Stimulated activated CD4-positive, alpha-beta T cell treated with anti-CD3 and anti-CD28 coated beads, Interleukin-1b, Interleukin-23, amount 100 ng/mL, for 24 hours (primary cell): ENCODE measurements around the gene ZNF219.

Source experiments
- DNase-seq, 4 experiments: peaks; one replicate each; pipeline ENCODE4 v3.0.0-alpha.2; 2020; ENCODE audit warnings: low read depth in 4 of 4, low spot score in 1 of 4

The ZNF219 gene

DNA sequence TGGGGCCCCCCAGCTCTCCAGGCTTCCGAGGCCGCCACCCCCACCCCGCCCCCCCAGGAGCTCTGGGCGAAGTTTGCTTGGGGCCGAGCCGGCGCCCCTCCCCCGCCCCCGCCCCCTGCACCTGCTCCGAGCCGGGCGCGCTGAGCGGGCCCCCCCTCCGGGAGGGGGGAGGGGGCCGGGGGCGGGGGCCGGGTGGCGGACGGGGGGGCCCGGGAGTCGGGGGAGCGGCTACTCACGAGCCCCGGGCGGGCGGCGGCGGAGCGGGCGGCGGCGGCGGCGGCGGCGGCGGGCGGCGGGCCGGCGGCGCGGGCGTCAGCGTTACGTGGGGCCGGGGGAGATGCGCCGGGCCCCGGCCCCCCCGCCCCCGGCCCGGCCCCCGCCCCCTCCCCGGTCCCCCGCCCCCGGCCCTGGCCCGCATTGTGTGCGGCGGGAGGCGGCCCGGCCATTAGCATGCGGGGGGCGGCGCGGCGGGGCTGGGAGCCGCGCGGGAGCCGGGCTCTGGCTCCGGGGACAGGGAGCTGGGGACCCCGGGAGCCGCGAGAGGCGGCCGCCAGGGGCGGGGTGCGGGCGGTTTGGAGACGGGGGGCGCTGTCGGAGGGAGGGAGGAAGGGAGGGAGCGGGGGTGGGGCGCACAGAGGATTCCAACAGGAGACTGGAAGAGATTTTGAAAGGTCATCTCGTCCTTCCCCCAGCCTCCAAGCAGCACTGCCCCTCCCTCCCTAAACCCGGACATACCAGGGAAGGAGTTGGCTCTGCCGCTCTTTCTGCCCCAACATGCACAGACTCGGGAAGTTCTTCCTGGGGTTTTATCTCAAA lies at the start of gene ZNF219:
Gene ZNF219 (minus strand): TSS at position 580 of the 816 bp plus-strand sequence. CDS start 5,064 bp downstream, outside the sequence.
- no peak for DNase-seq

DNA sequence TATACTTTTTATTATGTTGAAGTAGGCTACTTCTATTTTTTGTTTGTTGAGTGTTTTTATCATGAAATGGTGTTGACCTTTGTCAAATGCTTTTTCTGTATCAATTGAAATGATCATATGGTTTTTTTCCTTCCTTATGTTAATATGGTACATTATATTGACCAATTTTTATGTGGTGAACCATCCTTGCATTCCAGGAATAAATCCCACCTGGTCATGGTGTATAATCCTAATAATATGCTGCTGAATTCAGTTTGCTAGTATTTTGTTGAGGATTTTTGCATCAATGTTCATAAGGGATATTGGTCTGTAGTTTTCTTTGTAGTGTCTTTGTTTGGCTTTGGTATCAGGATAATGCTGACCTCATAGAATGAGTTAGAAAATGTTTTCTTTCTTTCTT lies 47.0 kb upstream of the ZNF219 start:
- DNase-seq, result no peak

DNA sequence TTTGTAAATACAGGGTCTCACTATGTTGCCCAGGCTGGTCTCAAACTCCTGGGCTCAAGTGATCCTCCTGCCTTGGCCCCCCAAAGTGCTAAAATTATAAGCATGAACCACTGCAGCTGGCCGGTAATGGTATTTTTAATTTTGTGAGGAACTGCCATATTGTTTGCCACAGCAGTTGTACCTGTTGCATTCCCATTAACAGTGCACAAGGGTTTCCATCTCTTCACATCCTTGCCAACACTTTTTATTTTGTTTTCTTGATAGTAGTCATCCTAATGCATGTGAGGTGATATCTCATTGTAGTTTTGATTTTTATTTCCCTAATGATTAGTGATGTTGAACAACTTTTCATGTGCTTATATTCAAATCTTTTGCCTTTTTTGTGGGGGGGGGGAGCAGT lies 43.9 kb upstream of the ZNF219 start:
- DNase-seq, result no peak

DNA sequence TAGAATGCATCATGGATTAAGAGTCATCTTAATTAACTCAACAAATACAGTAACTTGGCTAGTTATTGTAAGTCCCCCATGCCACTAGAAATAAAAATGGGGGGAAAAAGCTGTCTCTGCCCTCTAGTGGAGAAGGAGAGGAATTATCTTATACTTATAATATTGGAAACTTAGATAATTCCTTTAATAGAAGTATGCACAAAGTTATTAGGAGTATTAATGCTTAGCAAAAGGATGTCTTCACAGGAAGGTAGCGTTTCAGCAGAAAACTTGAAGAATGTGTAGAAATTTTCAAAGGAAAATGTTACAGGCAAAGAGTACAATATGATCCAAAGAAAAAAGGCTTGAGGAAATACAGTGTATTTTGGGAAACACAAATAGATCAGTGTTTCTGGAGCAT lies 37.6 kb upstream of the ZNF219 start:
- no peak for DNase-seq

DNA sequence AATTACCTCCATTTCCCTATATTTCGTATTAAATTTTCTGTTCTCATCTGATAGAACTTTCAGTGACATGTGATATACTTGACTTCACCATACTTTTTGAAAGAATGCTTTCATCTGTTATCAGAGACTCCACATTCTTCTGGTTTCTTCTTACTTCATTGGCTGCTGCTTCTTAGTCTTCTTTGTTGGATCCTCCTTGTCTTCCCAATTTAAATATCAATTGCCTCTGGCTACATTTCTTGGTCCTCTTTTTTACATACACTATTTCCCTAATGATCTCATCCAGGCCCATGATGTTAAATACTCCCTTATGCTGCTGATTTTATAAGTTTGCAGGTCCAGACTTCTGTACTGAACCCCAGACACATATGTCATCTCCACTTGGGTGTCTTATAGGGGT lies 35.4 kb upstream of the ZNF219 start:
- DNase-seq, result no peak

DNA sequence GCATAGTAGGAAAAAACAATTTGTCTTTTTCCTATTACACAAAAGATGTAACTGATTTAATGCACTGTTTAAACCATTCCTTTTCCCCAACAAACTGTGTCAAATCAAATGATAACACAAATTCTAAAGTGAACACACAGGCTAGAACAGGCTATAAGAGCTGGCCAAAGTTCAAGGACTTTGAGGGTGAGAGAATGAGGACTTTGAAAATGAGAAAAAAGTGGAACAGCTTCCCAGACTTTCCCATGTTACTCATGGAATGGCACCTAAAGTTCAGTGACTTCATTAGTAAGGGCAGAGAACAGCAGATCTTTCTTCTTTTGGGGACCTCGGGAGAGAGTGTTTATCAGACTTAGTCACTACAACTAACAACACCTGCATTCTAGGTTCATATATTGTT lies 25.0 kb upstream of the ZNF219 start:
- no peak for DNase-seq

DNA sequence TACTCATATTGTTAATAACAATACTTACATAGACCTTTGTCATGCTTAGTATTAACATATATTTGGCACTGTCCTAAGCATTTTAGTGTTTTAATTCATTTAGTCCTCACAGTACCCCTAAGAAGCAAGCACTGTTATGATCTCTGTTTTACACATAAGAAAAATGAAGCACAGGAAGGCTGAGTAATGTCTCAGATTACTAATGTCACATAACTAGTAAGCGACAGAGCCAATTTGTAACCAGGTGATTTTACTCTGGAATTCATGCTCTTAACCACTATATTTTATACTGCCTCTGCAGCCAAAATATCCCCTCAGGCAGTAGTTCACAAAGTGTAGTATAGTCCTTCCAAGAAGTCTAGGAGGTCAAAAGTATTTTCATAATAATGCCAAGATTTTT lies 22.7 kb upstream of the ZNF219 start:
- DNase-seq, result no peak

DNA sequence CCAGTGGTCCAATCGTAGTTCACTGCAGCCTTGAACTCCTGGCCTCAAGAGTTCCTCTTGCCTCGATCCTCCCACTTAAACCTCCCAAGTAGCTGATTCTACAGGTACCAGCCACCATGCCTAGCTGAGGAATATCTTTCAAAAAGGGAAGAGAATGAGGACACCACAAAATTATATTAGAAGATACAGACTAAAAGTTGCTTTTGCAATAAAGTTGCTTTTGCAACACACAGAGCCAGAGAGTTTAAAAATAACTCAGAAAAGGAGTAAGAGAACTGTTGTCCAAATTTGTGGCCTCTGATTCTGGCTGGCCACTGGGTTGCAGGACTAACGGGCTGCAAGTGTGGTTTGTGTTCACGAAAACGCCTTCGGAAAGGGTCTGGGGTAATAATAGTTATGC lies 22.2 kb upstream of the ZNF219 start:
- no peak for DNase-seq

DNA sequence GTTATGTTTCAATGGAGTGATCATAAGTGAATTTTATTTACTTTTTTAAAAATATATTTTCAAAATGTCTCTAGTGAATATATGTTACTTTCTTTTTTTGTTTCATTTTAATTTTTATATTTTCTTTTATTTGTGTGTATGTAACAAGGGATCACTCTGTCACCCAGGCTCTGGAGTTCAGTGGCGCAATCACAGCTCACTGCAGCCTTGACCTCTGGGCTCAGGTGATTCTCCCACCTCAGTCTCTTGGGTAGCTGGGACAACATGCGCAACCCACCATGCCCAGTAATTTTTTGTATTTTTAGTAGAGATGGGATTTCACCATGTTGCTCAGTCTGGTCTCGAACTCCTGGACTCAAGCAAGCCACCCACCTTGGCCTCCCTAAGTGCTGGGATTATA lies 20.5 kb upstream of the ZNF219 start:
- DNase-seq, result no peak

DNA sequence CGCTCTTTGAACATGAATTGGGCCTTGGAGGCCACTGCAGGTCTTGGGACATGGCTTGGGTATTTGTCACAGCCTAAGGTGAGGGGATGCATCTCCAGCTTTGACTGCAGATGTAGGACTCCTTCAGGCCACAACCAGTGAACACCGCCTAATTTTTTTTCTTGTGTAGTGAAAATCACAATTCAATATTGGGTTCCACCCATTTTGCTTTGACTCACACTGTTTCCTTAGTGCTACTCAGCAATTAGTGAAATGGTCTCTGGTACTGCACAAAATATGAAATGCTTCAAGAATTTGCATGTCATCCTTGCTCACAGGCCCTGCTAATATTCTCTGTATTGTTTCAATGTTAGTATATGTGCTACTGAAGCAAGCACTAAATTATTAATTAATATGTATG lies 14.9 kb upstream of the ZNF219 start:
- DNase-seq, result no peak

DNA sequence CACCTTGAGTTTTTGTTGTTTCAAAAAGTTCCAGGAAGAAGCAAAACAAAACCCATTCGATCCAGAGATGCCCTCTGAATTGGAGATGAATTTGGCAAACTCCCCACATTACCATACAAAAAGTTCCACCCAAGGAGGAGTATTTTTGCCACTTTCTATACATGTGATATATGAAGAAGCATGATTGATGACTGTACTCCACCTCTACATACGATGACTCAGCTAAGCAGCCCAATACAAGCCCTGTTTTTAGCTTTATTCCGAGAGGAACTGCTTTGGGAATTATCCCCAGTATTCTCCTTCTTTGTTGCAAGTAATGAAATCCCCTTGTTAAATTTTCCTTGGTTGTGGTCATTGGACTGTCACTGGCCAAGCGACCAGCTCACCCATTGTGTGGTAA lies 13.8 kb upstream of the ZNF219 start:
- no peak for DNase-seq

DNA sequence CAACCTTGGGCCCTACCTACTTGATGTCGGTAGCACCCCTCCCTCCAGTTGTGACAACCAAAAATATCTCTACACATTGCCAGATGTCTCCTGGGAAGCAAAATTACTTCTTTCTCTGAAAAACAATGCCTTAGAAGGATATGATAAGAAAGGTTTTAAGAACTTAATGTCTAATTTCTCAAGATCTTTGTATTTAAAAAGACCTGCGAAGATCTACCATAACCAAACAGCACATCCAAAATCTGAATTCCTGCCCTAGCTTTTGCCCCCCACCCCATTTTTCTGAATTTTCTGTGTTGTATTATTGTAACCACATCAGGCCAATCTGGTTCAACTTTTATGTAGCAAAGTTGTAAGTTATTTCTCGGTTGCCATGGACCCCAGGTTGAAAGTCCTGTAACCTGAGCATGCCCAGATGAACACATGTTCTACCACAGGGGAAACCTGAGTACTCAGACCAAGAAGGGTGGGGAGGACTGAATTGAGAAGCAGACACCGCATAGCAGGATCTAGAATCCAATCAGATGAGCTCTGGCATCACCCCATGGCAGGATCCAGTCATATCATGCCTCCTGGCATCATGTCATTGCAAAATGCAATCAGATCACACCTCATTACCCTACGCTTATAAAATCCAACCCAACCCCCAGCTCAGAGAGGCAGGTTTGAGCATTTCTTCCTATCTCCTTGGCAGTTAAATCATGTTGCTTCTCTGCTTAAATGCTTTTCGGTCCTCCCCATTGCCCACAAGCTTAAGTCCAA lies 11.1 kb upstream of the ZNF219 start:
- DNase-seq, result no peak

DNA sequence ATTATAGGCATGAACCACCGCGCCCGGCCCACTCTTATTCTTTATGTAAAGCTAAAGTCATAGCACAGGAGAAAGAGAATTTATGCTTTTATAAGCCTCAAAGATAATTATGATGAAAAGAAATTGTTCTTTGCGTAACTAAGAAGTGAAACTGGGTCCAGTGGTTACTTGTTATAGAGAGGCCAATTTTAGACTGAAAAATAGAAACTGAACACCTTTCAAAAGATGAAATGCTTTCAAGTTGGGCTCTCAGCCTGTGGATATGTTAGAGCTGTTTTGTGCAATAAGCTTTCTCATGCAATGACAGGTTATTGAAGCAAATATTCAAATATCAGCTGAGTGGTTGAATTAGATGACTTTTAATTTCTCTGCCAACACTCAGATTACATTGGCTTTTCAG lies 10.3 kb upstream of the ZNF219 start:
- DNase-seq, result no peak

DNA sequence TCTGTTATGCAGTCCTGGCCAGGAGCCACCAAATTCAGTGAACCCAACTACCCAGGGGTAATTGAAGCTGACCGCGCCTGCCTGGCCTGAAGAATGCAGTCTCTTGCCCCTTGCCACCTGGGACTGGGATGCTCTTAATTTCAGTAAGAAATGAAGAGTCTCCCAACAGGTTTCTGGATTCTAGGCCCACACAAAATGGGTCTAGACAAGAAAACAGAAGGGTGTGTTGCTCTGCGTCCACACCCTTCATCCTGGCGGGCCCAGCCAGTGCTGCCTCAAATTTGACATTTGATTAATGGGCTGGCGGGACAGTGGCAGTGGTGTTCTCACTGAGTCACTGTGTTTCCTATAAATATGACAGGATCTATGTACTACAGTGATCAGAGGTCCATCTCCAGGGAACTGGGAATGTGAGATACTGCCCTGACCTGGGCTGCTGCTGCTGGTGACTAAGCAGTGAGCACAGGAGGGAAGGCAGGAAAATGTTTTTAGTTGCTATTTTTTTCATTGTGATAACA lies 8.9 kb upstream of the ZNF219 start:
- no peak for DNase-seq

DNA sequence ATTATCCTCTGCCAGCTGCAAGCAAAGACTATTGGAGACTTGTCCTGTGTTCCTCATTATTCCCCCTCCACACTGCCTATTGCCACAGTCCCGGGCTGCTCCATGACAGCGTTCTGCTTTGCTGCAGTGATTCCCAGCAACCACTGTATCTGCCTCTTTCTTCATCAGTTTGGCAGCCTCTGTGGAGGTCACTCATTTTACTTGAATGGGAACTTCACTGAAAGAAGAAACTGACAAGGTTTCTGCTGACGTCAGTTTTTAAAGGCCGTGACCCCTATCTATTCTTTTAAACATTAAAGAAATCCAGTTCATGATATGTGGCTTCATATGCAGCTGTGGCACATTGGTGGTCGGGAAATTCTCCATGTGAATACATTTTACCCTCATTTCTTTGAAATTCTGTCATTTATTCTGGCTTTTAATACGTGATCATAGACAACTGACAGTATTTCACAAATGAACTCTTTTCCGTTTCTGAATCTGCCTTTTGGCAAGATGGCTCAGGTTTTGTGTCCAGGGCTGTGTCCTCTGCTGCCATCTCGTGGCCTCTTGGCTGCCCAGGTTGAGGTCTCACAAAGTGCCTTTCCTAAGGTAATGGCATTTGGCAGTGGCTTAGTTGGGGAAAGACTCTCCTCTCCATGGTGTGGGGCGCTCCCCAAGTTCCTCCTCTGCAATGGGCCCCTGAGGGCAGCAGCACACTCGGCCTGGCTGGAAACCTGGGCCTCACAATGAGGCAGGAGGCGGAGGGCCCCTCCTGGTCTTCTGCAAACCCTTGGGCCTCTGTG lies 8.2 kb upstream of the ZNF219 start:
- DNase-seq, result peak in 3 of 4 experiments; percentile 52 to 67 (median 58)

DNA sequence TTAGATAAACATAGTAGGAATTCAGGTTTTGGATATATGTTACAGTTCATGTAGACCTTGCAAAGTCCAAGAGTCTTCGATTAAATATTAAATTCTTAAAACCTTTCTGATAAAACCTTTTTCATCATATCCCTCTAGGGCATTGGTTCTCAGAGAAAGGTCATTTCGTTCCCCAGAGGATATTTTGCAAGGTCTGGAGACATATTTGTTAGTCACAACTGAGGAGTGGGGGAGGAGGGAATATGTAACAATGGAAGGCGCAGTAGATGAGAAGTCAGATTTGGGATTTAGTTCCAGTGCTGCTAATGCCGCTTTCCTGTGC lies 7.7 kb upstream of the ZNF219 start:
- no peak for DNase-seq

DNA sequence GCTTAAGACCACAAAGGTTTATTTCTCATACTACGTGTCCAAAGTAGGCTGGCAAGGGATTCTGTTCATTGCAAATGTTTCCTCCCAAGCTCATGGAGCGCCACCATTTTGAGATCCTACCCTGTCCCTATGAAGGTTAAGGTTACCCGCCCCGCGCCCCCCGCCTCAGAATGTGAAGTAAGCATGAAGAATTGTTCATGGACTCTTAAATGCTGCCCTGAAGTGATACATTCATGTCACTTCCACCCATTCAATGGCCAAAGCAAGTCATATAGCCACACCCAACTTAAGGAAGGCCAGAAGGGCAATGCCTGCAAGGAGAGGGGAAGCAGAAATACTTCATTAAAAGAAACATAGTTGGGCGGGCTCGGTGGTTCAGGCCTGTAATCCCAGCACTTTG lies 6.6 kb upstream of the ZNF219 start:
- DNase-seq, result no peak

DNA sequence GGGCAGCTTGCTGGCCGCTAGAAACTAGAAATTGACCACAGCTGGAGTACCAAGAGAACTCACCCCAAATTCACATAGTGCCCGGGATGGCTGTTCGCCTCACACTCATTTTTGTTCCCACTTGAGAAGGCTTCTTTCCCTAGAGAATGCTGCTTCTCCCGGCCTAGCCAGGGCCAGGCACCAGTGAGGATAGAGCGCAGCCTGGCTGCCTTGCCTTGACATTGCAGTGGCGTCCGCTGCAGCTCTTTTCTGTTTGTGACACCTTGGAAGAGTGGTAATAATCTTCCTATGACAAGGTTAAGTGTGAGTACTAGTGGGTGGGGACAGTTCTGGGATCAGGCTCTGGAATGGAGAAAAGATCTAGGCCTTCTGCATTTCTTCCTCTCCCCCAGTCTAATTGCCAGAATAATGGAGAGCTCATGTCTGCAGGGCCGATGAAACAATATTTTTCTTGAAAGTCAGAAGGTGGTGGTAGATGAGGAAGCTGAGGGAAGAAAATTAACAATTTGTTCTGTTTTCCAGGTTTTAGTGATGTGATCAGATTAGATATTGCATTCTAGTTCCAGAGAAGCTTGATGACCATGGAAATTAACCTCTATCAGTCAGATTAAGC lies 6.1 kb upstream of the ZNF219 start:
- DNase-seq, result peak in 2 of 4 experiments; percentile 48 to 52

DNA sequence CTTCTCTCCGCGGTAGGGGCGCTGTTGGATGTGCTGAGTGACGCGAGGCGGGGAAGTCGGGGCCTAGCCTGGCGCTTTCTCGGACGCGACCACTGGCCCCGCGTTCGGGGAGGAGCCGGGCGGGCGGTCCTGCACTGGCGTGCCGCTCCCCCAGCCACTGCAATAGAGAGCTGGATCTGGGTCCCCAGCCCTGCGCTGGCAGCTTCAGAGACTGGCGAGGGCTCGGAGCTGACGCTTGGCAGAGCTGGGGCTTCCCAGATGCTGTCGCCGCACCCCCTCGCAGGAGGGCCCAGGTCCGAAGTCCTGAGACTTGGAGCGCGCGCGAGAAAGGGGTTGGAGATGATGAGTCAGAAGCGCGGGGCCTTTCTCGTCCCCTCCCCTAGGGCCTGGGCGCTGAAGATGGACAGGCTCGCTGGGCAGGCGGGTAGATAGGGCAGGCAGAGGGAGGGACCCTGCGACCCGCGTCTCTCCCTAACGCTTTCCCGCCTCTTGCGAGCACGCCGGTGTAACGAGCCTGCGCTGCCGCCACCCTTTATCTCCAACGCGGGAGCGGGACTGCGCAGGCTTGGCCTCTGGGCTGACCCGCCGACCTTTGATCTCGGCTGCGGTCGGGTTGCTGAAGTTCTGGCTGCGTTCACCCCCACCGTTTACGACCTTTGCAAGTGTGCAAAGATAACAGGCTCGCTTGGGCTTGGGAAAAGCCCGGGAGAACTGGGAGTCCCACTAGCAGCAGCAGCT lies 5.4 kb upstream of the ZNF219 start:
- peak; percentile 83 to 89 (median 86) for DNase-seq

DNA sequence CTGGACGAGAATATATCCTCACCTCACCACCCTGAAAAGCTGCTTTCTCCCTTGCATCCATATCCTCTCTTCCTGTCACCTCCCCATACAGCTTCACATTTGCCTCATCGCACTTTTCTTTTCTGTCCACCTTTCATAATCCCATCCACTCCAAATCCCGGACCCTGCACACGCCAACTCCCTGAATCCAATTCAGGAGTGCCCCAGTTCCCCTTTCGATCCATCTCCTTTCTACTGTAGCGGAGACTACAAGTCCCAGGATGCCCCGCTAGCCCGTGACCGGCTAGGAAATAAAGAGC lies 4.9 kb upstream of the ZNF219 start:
- no peak for DNase-seq
